Kidney tubule cell (primary cell): ENCODE results near the gene BMI1.

Experiments
- DNase-seq: peaks from one replicate; pipeline ENCODE4 v3.0.0-alpha.2; 2018; ENCODE audit warnings: low spot score

BMI1 gene

DNA sequence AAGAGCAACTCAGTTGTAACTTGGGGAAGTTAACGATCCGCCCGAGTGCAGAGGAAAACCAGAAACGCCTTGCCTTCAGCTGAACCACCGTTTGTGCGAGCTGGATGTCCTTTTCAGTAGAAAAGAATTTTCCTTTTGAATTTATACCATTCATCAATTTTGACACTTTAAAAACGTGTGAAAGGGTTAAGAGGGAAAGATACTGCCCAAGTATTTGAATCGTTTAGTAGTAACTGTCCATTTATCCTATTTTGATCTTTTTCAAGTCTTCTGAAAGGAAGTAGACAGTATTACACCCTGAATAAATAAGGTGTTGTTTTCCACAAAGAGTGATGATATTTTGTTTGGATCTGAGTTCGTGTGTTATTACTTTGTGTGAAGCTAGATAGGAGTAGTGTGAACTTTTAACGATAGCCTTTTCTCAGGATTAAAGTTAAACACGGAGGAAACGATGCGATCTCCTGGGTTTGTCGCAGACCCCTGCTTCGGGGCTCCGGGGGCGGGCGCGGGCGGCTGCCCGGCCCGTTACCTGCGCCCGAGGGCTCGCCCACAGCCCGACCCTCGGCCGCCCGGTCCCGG is 830 bp upstream of the BMI1 start:
- DNase-seq = peak; percentile 26

DNA sequence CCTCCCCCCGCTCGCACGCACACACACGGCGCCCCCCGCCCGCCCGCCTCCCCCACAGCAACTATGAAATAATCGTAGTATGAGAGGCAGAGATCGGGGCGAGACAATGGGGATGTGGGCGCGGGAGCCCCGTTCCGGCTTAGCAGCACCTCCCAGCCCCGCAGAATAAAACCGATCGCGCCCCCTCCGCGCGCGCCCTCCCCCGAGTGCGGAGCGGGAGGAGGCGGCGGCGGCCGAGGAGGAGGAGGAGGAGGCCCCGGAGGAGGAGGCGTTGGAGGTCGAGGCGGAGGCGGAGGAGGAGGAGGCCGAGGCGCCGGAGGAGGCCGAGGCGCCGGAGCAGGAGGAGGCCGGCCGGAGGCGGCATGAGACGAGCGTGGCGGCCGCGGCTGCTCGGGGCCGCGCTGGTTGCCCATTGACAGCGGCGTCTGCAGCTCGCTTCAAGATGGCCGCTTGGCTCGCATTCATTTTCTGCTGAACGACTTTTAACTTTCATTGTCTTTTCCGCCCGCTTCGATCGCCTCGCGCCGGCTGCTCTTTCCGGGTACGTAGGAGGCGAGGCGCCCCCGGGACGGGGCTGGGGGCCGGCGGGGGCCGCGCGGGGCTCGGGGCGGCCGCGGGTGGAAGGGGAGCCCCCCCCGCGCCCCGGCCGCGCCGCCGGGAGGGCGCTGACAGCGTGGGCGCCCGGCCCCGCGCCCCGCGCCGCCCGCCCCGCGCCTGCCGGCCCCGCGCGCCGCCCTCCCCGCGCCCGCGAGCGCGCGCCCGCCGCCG is 441 bp downstream of the BMI1 start:
- DNase-seq = peak; percentile 77

DNA sequence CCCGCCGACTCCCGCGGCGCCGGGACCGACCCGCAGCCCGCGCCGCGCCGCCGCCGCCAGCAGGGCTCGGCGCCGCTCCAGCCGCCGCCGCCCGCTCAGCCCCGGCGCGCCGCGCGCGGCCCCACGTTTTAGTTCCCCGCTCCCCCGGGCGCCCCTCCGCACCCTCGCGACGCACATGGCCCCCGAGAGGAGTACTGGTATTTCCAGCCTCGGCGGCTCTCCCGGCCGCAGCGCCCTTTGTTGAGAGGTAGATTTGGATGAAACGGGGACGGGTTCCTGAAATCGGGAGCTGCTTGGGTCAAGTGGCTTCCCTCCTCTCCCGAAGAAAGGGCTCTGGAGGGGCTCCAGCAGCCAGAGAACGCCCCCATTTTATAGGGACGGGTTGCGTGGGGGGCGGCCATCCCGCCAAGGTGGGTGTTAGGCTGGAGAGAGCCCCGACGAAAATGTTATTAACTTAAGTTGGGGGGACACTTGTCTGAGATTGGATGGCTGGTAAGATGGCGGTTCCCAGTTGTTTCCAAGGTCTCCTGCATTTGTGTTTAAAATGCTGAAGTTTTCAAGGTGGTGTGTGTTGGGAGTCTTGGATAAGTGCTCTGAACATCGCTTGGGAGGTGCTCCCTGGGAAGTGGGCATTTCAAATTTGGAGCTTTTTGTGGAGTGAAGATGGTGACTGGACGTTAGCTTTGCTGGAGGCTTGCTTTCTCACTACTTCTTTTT is 1.2 kb downstream of the BMI1 start:
- DNase-seq = peak; percentile 32

DNA sequence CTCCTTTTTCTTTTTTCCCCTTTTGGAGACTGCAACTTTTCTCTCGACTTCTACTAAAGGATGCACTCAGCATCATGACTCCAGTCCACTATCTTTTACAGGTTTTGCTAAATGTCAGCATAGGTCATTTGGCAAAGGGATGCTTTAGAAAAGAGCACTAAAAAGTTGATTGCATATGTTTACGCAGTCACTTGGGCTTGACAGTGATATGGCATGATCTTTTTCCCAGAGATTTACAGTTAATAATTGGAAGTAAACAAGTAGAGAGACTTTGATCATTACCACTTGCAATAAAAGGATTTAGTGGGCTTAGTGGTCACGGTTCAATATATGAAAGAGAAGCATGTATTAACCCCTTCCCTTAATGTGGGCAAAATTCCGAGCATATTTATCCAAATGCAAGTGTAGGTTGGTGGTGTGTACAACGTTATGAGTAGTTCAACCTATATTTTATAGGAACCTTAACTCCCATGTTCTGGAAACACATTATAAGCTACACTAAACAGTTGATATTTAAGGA is 1.8 kb downstream of the BMI1 start:
- no peak for DNase-seq

DNA sequence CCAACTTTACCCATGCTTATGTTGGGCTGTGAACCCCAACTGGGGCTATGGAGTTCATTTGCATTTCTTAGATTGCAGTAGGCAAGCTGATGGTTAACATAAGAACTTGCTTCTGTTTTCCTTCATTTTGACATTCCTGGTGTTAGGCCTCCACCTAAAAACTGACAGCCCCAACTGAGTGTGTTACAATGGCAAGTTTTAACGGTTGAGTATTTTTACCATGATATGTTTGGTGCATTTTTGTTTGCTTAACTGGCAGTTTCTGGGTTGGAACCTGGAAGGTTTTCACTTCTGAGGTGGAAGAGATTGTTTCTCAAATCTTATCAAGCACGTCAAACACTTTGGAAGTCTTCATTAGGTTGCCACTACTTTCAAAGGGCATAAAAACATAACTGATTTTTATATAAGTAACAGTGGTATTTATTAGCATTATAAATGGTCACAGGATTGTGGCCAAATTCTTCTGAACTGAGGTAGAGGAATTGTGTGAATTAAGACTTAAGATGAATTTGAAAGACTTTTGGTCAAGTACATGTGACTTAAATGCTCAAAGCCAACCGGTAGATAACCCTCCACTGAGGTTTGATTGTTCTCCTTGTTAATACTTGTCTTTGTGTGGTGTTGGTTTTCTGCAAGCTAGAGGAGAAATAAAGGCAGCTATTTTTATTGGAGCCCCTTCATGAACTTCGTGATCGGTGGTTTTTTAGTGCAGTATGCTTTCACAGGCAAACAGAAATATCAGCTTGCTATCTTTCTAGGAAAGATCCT is 2.8 kb downstream of the BMI1 start:
- DNase-seq = no peak

DNA sequence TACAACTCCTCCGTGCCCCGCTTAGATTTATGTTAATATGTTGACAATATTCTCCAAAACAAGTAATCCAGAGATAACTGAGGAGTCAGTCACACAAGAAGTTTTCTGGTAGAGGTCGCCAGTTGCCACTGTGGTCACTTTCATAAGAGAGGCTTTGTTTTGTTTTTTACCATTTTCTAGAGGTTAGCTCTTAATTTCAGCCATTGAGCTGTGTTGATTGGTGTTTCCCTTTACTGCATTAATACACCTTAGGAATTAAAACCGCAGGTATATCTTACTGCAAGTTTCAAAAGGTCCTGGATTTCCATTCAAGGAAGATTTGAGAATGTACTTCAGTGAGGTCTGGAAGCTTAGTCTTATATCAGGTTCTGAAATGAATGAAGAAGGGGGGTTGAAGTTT is 3.5 kb downstream of the BMI1 start:
- no peak for DNase-seq

DNA sequence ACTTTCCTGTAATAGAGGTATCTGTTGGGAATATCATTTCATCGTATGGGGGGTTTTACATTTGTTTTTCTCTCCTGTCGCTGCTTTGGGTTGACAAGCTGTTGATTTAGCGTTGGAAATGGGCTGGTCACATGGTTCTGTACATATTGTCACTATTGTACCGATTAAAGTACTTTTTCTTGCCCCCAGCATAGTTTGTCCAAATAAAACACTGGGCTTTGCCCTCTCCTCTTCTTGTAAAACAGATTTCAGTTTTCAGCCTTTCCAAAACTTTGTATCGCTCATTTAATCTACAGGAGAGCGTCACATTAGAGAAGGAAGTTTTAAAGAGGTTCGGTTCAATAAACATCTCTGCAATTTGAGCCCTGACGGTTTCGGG is 4.0 kb downstream of the BMI1 start:
- DNase-seq = no peak

DNA sequence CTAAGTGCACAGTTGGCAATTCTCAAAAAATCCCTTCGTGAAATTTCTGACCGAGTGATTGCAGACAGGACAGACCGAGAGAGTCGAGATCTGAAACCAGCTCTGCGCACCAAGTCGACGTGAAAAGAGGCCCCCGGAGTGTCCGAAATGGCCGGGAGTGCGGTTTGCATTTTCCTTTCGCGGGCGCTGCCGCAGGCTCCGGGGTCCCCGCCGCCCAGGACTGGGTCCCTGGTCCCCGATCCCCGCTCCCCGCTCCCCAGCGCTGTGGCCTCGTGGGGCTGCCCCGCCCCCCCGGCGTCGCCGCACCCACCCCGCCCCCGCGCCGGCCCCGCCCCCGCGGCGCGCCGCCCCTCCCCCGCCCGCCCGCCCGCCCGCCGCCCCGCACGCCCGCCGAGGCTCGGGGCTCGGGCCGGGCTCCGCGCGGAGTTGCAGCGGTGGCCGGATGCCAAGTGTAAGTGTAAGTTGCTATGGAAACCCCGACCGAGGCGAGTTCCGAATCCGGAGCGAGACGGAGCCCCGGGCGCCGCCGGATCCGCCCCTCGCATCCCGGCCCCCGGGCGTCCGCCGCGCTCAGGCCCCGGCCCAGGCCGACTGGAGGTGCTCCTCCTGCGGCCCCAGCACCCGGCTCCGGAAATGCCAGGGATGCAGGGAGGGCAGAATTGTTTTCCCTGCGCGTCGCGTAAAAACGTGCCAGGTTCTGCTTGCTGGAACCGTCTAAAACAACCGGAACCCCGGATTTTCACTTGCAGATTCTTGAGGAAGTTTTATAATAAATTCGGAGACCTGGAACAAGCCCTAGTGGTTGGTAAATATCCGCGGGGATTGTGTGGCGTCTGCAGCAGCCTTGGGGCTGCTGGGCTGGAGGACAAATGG is 4.6 kb downstream of the BMI1 start:
- DNase-seq = peak; percentile 73

DNA sequence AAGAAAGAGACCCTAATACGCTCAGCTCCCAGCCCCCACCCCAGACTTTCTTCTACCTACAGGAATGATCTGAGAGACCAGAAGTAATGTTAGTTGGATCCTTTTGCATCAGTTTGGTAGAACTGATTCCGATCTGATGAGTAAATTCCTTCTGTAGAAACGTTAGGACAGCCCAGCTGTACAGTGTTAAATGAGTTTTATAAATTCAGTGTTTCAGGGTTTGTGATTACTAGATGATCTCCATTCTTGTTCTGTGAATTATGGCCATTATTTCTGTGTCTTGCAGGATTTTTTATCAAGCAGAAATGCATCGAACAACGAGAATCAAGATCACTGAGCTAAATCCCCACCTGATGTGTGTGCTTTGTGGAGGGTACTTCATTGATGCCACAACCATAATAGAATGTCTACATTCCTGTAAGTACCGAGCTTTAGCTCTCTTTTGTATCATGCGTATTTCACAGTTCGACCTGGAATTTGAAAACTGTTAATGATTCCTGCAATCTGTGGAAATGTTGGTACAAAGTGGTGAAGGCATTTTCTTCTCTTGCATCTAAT is 5.3 kb downstream of the BMI1 start:
- no peak for DNase-seq

DNA sequence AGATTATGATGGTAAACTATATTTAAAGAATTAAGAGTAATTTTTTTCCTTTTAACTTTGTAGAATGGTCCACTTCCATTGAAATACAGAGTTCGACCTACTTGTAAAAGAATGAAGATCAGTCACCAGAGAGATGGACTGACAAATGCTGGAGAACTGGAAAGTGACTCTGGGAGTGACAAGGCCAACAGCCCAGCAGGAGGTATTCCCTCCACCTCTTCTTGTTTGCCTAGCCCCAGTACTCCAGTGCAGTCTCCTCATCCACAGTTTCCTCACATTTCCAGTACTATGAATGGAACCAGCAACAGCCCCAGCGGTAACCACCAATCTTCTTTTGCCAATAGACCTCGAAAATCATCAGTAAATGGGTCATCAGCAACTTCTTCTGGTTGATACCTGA is 8.3 kb downstream of the BMI1 start:
- no peak for DNase-seq

DNA sequence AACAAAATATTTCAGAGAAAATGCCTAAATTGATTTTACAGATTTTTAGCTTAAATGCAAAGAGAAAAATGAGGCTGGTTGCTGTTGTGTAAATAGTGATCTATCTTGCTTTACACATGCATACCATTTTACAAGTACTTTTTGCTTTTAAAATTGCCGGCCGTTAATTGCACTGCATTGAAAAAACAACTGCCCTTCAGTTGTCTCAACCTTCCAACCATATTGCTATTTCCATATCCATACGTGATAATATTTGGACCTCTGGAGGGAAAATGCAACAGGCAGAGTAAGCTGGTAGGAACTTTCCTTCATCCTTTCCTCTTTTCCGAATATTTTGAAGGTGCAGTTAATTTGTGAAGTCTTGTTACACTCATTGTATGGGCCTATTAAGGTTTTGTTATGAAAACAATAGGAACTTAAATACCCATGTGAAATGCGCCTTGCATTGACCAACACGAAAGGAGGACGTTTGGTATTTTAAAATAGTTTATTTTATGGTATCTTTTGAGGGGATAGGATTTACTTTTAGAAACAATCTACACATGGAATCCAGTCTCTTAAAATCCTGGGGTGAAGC is 11.3 kb downstream of the BMI1 start:
- no peak for DNase-seq

DNA sequence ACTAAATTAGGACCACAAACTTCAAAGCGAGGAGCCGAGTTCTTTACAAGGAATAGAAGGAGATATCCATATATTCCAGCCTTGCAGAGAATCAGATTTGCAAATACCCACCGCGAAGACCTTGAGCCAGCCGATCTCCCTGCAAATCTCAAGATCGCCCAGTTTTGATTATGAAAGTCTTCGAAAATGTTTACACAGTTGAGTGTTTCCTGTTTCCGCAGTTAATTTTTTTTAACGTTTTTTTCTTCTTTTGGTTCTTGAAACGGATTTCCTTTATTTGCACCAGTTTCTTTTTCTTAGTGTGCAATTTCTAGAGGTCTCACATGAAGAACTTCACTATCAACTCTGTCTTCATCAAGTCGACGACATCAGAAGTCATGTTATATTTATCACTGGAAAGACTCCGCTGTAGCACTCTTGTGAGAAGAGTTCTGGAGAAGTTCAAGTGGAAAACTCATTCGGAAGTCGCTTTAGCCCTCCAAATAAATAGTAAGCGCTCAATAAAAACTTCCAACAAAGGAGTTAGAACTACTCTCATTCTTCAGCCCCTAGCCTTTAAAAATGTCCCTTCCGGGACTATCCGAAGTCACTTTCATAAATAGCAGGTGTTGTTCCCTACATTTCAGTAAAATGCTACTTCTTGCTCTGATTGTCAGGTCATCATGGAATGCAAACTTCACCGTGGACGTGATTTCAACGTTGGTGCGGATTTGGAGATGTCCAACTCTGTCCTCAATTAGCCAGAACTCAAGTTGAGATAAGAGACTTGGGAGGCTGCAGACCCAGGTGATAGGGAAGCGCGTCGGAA is 12.5 kb downstream of the BMI1 start:
- DNase-seq = no peak

DNA sequence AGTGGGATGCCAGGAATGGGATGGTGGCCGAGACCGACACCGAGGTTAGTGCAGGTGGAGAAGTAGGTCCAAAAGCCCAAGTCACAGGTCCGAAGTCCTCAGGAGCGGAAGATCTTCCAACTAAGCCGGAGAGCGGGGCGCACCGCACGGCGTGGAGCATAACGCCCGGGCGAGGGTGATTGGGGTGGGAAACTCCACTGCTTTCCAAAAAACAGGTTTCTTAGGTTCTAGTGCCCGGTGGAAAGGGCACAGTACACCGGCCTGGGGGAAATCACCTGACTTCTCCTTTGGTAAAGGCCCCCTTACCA is 13.0 kb downstream of the BMI1 start:
- no peak for DNase-seq

DNA sequence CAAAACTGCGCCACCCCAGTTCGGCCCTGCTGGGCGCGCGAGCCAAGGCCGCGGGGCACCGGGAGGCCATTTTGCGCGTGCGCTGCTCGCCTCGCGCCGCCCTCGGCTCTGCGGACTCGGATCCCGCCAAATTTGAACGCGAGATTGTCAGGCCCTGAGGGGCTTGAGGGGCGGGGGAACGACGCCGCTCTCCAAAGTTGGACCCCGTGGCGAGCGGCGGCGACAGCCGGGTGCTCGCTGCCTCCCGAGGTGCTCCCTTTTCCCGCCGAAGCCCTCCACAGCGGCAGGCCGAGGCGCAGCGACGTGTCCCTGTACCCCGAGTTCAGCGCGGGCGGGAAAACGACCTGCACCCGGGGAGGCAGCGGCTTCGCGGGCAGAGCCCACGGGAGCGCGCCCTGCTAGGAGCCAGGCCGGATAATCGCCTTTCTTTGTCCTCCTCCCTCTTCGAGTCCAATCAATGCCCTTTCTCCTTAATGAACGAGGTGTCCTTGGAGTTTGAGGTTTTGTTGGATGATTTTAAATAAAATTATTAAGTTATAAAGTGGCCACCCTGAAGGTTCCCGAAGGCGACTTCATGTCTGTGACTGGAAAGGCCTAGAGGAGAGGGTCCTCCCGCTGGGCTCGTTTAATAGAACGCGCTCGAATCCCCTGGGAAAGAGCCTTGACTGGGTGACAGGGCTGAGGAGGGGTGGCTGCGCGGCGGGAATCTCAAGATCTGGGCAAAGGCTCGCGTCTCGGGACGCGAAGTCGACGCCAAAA is 13.7 kb downstream of the BMI1 start:
- DNase-seq = no peak

DNA sequence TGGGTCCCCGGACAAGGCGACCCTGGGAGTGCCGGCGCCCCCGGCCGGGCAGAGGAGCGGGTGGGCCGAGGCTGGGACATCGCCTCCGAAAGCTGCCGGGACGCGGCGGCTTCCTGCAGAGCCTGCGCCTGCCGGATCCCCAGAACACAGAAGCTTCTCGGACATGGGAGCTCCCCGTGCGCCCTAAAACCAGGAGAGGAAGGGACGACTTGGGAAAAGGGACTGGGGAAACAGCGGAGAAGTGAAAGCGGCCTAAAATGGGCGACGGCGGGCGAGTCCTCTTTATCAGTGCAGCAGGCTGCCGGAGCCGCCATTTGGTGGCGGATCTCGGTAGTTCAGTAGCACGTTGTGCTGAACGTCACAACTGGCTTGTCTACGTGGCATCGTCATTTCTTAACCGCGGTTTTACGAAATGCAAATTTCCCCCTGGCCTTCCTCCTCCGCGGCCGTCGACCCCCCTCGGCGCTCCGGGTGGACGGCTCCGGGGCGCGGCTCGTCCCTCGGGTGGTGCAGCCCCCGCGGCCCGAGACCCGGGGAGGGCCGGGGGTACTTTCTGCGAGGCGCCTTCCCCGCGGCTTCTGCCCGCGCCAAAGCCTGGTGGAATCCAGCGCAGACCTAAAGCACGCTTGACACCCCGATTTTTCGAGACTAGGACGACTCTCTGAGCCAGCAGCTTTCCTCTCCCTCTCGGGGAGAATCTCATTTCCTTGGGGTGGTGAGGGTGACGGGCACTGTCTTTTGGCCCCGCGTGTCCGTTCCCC is 14.5 kb downstream of the BMI1 start:
- DNase-seq = peak; percentile 37

DNA sequence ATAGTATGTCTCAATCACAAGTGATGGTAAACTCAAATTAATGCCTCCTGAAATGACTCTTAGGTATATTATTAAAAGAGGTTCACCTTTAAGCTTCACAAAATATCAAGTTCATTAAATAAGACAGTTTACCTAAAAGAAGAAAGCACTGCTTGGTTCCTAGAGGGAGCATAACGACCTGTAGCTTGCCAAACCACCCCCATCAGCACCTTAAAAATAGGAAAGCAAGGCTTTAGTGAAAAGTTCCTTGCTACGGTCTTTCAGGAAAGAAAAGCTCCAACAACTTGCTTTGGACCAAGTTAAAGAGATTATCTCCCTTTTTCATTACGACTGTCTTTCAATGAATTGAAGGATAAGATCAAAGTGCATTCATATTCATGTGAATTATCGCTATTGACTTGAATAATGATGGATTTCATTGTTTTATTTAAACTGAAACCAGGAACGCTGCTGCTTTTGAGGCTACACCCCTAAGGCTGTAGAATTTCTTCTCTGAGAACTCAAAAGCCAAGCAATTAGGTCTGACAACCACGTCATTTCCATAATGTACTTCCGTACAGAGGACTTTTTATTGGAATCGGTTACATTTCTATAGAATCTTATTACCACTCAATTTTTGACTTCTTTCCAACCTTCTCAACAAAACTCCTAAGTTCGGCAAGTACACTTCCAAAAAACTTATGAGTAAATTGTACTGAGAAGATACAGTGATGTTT is 17.4 kb downstream of the BMI1 start:
- DNase-seq = no peak

DNA sequence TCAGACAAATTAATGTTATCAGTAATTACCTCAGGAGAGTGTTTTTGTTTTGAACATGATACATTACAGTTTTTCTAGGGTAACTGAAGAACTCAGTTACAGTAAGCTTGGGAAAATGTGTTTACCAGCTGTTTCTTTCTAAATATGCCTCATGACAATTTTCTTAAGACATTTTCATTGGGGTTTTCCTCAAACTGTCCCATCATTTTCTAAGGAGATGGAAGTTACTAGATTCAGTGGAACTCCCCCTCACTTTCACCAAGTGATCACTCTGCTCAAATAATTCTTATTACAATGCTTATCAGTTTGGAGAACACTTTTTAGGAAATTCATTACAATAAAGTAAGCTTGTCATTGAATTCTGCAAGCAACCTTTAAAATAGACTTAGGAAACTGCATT is 18.0 kb downstream of the BMI1 start:
- no peak for DNase-seq

DNA sequence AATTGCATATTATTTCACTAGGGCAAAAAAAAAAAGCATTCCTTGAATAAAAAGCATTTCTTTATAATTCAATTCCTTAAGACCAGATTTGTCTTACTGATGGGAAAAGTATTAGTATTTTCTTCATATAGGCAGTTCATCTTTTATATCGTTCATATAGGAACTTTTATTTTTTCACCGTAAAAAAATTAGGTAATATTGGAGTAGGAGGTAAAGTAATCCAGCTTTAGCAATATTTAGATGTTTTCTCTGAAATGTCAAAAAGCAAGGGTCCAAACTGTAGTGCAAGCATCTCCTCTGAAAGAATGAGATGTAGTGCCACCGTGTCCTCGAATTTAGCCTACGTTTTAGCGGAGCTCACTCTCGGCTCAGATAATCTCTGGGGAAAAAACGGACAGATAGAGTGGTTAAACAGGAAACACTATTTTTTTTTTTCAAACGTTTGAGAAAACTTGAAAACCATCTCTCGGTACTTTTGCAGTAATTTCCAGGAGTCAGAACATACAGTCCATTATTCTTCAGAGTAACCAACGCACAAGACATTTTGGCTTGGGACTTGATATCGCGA is 18.9 kb downstream of the BMI1 start:
- no peak for DNase-seq
